Activated CD4-positive, alpha-beta T cell treated with anti-CD3 and anti-CD28 coated beads, Interleukin-2, amount 10 ng/mL, durations not matched to agents 24 days and 14 days (primary cell): ENCODE measurements around the gene DNAJB8. TPM values are rescaled to one million over a fixed set of nuclear protein-coding genes. Genes with fewer than 3 reads are reported as not detected.
A peak's percentile ranks its signal among the peaks of the same experiment; 100 is the strongest.

Experiments used
- DNase-seq: peaks from one replicate; pipeline ENCODE4 v3.0.0; 2022
- H3K27ac Mint-ChIP-seq: one replicate; pipeline ENCODE4 v1.8.0; 2022; ENCODE audit warnings: mild to moderate bottlenecking, mixed read lengths
- H3K27me3 Mint-ChIP-seq: one replicate; pipeline ENCODE4 v1.8.0; 2022; ENCODE audit warnings: mixed read lengths
- H3K36me3 Mint-ChIP-seq: one replicate; pipeline ENCODE4 v1.8.0; 2022; ENCODE audit warnings: low read depth, mild to moderate bottlenecking, mixed read lengths
- H3K4me1 Mint-ChIP-seq: one replicate; pipeline ENCODE4 v1.8.0; 2021; ENCODE audit warnings: mixed read lengths
- H3K4me3 Mint-ChIP-seq: one replicate; pipeline ENCODE4 v1.8.0; 2022; ENCODE audit warnings: mild to moderate bottlenecking, moderate library complexity, mixed read lengths
- H3K9me3 Mint-ChIP-seq: one replicate; pipeline ENCODE4 v1.8.0; 2021; ENCODE audit warnings: mixed read lengths
- intact Hi-C: fragments of 100-400 bp; cut with micrococcal nuclease; formaldehyde crosslinking; loops from one replicate; pipeline ENCODE4 v1.15.1; 2023
- total RNA-seq: library from RNA; stranded (reverse); gene quantifications from 2 replicates; pipeline ENCODE4 v1.2.3, GENCODE V29; 2022

Gene DNAJB8
- total RNA-seq, 1 donor from 2014 or later: not detected

DNA sequence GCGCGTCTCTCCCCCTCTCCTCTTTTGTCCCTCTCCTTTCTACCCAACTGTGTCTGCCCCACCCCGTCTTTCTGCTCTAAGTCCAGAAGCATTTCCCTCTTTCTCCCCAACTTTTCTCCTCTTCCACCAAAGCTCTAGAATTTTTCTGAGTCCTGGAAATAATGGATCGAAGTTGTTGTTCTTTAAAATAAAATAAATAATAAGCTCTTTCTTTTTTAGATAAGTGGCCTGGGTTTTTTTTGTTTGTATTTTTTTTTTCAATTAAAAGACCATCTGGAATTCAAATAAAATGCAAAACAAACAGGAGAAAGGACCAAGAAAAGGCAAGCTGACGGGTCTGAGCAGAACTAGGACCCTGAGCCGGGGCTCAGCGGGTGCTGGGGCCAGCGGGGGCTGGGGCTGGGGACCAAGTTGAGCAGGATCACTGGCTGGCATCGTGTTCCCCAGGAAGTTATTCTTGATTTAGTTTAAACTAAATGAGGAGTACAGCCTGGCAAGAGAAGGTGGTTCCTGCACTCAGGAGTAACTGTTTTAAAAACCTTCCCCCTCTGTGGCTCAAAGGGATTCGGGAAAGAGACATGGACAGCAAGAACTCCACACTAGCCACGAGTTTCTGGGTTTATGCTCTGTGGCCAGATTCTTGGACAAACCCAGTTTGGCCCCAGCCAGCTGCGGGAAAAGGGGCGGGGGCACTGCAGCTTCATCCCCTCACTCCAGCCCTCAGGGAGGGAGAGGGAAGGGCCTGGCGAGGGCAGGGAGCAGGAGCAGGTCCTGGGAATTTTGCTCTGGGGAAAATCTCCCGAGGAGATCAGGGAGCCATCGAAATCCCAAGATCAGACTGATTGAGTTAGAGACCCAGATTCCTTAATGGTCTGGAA, 18.0 kb upstream of the DNAJB8 start:
- Mint-ChIP-seq H3K27me3 (peaks cover 64% of the 10 kb centered on the region), H3K9me3 (no peaks in the 10 kb centered on the region), H3K4me1 (peaks cover 19% of the 10 kb centered on the region), H3K36me3 (no peaks in the 10 kb centered on the region), H3K27ac (no peak overlapping the region), H3K4me3 (no peak overlapping the region)
- intact Hi-C loops: loop anchor here (5.0 kb wide), 1 partner anchor 37 kb away; no protein-coding TSS in a partner anchor
- DNase-seq: no peak

DNA sequence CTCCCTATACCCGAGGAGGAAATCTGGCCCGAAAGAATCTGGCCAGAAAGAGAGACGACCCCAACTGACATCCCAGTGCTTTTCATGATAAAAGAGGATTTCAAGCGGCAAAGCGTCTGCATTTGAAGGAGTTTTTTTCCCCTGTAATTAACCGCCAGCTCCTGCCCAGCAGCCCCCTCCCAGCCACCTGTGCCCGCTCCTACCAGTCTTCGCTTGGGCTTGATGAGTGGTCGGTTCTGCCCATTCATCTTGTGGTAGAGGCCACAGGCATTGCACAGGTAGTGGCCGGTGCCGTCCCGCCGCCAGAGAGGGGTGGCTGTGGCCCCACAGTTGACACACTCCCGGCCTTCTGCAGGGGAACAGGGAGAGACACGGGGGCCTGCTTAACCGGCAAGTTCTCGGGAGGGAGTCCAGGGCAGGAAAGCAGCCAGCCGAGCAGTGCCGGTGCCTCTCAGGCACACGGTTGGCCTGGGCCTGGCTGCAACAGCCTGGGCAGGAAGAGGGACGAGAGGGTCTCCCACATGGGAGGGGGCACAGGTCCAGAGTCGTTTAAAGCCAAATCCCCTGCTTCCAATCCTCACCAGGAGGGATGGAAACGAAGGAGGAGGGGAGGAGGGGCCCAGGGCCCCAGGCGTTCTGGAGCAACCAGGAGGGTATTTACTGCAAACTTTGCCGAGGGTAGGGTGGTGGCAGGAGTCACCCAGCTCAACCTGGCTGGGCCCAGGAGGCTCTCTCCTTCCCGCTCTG, 17.1 kb upstream of the DNAJB8 start:
- intact Hi-C loops: loop anchor here (1.0 kb wide), 1 partner anchor 7 kb away; no protein-coding TSS in a partner anchor
- Mint-ChIP-seq H3K4me3 (no peak overlapping the region), H3K36me3 (no peaks in the 10 kb centered on the region), H3K9me3 (no peaks in the 10 kb centered on the region), H3K4me1 (peaks cover 18% of the 10 kb centered on the region), H3K27ac (no peak overlapping the region), H3K27me3 (peaks cover 65% of the 10 kb centered on the region)
- no peak for DNase-seq

DNA sequence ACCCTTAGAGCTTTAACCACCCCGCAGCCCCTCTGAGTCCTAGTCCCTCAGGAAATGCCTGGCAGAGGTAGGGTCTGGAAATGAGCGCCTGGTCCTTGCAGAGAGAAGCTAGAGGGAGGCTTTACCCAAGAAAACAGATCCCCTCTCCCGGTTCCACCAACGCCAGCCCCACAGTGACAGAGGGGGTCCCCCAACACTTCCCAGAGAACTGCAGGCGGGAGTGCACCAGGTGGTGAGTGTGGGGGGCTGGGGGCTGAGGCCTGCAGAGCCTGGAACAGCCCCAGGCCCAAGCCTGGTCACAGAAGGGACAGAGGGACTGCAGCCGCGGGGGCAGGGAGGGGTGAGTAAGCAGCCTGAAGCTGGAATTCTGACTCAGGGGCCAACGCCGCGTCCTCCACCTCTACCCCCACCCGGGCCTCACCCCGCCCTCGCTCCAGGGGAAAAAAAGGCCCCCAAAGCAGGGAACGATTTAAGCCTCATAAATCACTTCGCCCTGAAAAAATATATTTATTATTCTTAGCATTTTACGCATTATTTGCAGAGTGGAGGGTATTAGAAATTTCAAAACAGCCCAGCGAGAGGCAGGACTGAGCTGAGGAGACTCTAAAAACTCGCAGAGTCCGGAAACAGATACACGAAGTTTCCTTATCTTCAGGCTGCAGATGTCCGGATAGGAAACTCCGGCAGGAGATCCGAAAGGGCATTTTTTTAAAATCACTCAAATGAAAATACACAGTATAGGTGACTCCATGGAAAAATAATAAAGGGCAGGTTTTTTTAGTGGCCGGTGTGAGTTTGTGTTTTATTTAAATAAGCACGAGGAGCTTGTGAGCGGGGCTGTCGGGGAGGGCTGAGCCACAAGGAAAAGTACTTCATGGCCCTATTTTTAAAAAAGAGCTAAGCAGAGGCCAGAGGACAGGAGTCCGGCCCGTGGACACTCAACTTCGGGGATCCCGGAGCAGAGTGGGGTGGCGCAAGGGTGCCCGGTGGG, 16.3 kb upstream of the DNAJB8 start:
- H3K4me1 Mint-ChIP-seq: peaks cover 16% of the 10 kb centered on the region
- peak overlapping the region; percentile 36 for H3K27ac Mint-ChIP-seq
- peaks cover 70% of the 10 kb centered on the region for H3K27me3 Mint-ChIP-seq
- H3K4me3 Mint-ChIP-seq: peak overlapping the region; percentile 28
- H3K9me3 Mint-ChIP-seq: no peaks in the 10 kb centered on the region
- no peak for DNase-seq
- H3K36me3 Mint-ChIP-seq: no peaks in the 10 kb centered on the region
- intact Hi-C loops: loop anchor here (1.0 kb wide), 1 partner anchor 8 kb away; no protein-coding TSS in a partner anchor

DNA sequence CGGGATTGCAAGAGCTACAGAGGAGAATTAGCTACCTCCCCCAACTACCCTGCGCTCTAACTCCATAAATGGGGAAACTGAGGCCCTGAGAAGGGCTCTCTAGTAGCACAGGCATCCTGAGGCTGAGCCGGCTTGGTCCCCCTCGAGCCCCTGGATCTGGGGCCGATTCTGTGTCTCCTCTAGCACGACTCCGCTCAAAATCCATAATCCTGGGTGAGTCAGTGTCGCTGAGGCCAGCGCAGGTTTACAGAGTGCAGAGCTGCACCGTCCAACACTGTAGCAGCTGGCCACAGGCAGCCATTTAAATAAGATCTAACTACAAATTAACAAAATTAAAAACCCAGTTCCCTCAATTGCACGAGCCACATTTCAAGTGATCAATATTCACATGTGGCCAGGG, 15.5 kb upstream of the DNAJB8 start:
- peaks cover 13% of the 10 kb centered on the region for H3K4me1 Mint-ChIP-seq
- no peak overlapping the region for H3K27ac Mint-ChIP-seq
- no peaks in the 10 kb centered on the region for H3K9me3 Mint-ChIP-seq
- no peaks in the 10 kb centered on the region for H3K36me3 Mint-ChIP-seq
- H3K4me3 Mint-ChIP-seq: no peak overlapping the region
- DNase-seq: no peak
- intact Hi-C loops: no loop called here
- peaks cover 70% of the 10 kb centered on the region for H3K27me3 Mint-ChIP-seq

DNA sequence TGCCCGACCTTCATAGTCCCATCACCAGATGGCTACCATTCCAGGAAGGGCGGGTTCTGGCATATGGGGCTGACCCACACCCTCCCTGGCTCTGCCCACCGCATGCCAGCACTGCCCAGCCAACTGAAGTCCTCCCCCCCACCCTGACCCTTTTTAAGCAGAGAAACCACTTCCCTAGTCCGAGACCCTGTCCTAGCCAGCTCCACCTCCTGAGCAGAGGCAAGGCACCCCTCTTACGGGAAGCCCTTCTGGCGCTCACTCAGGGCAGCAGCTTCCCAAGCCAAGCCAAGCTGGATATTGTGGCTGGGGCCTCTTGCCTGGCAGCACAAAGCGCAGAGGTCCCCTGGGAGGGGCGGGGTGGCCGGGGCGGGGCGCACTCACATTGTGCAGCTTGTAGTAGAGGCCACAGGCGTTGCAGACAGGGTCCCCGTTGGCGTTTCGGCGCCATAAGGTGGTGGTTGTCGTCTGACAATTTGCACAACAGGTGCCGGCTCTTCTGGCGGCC, 14.8 kb upstream of the DNAJB8 start:
- intact Hi-C loops: no loop called here
- no peak for DNase-seq
- no peaks in the 10 kb centered on the region for H3K9me3 Mint-ChIP-seq
- peaks cover 12% of the 10 kb centered on the region for H3K4me1 Mint-ChIP-seq
- no peak overlapping the region for H3K27ac Mint-ChIP-seq
- no peaks in the 10 kb centered on the region for H3K36me3 Mint-ChIP-seq
- H3K27me3 Mint-ChIP-seq: peaks cover 64% of the 10 kb centered on the region
- H3K4me3 Mint-ChIP-seq: no peak overlapping the region

DNA sequence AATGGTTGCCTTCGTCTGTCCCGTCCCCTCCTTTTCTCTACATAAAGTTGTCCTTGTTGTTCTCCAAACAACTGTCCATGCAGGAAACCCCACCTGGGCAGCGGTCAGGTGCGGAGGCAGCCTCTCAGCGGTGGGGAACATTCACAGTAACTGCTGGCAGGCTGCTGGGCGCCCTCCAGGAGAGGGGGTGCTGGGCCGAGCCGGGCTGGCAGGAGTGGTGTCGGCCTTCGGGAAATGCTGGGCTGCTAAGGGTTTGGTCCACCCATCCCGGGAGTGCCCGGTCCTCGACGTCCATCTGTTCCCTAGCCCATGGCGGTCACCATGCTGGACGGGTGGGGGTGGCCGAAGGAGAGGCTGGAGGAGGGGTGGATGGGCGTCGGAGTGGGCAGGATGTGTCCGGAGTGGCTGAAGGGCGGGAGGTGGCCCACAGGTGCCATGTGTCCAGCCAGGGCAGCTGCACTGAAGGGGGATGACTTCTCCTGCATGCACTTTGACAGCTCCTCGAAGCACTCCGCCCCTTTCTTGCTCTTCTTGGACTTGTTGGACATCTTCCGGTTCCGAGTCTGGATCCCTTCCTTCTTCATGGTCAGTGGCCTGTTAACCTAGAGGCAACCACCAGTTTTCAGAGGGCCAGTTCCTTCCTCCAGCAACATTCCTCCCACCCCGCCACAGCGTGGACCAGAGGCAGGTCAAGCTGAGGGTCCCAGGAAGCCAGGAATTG, 14.2 kb upstream of the DNAJB8 start:
- Mint-ChIP-seq H3K27me3 (peaks cover 59% of the 10 kb centered on the region), H3K27ac (no peak overlapping the region), H3K4me1 (peaks cover 8% of the 10 kb centered on the region), H3K9me3 (no peaks in the 10 kb centered on the region), H3K4me3 (no peak overlapping the region), H3K36me3 (no peaks in the 10 kb centered on the region)
- intact Hi-C loops: no loop called here
- no peak for DNase-seq

DNA sequence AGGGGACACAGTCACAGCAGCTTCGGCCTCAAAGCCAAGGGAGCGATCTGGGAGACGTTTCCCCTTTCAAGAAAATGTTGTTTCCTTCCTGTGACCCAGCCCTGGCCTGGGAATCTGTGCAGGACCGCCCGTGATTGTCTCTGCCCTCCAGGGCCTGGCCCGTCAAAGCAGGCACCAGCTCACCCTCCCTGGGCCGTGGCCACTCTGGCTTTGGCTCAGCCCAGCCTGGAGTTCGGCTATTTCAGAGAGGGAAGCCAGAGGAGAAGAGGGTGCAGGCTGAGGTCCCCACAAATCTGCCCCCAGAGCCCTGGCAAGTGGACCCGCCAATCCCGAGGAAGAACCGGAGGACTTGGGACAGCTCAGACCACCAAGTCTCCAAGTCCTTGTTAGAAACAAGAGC, 13.6 kb upstream of the DNAJB8 start:
- Mint-ChIP-seq H3K4me3 (no peak overlapping the region), H3K27ac (no peak overlapping the region), H3K36me3 (no peaks in the 10 kb centered on the region), H3K4me1 (peaks cover 8% of the 10 kb centered on the region), H3K9me3 (no peaks in the 10 kb centered on the region), H3K27me3 (peaks cover 53% of the 10 kb centered on the region)
- intact Hi-C loops: no loop called here
- no peak for DNase-seq

DNA sequence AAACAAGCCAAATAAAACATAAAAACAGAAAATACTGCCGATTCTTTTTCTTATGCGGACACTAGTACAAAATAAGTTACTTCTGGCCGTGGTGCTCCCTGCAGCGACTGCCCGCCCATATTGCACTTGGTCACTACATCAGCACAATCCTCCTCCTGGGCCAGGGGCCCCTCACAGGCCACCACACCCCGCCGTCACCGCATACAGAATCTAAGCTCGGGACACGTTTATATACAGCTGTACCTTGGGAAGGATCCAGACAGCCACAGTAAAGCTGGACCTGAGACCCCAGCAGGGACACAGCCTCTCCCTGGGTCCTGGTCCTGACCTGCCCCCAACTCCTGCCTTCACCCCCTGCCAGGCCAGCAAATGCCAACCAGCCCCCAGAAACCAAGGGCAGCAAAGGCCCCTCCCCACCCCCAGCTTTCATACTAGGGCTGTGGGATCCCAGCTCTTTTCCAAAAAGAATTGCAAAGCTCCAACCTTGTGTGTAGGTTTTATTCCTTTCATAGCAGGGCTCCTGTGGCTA, 12.9 kb upstream of the DNAJB8 start:
- peaks cover 49% of the 10 kb centered on the region for H3K27me3 Mint-ChIP-seq
- peaks cover 8% of the 10 kb centered on the region for H3K4me1 Mint-ChIP-seq
- no peak overlapping the region for H3K4me3 Mint-ChIP-seq
- no peak for DNase-seq
- intact Hi-C loops: no loop called here
- H3K9me3 Mint-ChIP-seq: no peaks in the 10 kb centered on the region
- no peak overlapping the region for H3K27ac Mint-ChIP-seq
- no peaks in the 10 kb centered on the region for H3K36me3 Mint-ChIP-seq

DNA sequence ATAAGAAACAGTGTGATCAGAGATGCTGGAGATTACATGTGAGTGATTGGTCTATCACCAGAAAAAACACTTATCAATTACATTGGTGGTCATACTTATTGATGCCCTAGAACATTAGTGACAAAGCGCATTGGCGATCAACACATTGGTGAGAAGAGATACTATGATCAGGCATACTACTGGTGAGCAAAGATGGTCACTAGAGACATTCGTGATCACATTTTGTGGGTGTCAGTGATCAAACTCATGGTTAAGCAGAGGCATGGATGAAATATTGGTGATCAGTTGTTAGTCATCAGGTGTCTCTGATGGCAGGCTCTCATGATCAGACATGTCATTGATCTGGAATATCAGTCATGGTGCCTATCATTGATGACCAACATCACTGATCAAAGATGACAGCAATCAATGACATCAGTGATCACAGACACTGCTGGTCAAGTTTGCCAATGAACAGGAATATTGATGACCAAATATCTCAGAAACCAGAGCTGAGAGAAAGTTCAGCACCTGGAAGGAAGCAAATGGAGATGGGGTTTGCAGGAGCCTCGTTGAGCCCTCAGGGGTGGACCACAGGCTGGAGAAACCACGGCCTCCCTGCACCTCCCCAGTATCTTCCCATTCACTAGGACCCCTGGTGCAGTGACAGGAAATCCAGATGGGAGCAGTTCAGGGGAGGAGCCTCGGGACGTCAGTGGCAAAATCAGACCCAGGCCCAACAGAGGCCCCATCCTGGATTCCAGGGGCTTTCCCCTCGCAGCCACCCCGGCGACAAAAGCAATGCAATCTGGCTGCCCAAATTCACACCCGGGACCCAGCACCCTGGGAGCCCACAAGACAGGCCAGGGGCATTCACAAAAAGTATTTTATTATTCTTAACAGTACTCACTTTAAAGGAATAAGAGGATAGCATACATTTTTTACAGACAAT, 12.2 kb upstream of the DNAJB8 start:
- no peak overlapping the region for H3K27ac Mint-ChIP-seq
- H3K4me3 Mint-ChIP-seq: no peak overlapping the region
- H3K9me3 Mint-ChIP-seq: no peaks in the 10 kb centered on the region
- H3K4me1 Mint-ChIP-seq: peaks cover 7% of the 10 kb centered on the region
- DNase-seq: no peak
- intact Hi-C loops: no loop called here
- peaks cover 46% of the 10 kb centered on the region for H3K27me3 Mint-ChIP-seq
- H3K36me3 Mint-ChIP-seq: no peaks in the 10 kb centered on the region

DNA sequence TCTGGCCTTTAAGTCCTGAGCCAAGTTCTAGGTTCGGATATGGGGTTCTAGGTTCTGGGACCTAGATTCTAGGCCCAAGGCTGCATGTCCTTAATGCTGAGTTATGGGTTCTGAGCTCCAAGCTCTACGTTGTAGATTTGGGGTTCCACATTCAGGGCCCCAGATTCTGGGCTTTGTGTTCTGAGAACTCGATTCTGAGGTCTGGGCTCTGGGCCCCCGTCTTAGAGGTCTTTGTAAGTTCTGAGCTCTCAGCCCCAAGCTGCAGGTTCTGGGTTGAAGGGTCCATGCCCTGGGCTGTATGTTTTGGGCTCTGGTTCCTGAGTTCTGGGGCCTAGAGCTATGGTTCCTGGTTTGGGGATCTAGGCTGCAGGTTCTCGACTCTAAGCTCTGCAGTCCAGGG, 10.0 kb upstream of the DNAJB8 start:
- Mint-ChIP-seq H3K27me3 (peaks cover 28% of the 10 kb centered on the region), H3K4me1 (no peaks in the 10 kb centered on the region), H3K9me3 (no peaks in the 10 kb centered on the region), H3K27ac (no peak overlapping the region), H3K4me3 (no peak overlapping the region), H3K36me3 (no peaks in the 10 kb centered on the region)
- no peak for DNase-seq
- intact Hi-C loops: no loop called here

DNA sequence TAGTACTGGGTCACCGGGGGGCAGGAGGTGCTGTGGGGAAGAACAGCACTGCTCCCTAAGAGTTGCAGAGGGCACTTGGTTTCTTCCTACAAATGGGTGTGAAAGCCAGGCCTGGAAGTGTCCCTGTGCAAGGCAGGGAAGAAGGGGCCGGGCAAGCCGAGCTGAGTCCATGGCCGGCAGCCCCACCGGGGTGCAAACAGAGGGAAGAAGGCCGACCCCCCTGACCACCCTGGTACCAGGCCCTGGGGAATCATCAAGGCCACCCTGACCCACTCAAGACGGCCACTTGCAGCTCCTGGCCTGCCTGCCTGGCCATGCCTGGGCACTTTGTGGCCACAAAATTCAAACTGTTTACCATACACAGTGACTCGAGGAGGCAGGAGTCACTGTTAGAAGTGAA, 8.7 kb upstream of the DNAJB8 start:
- Mint-ChIP-seq H3K4me3 (no peak overlapping the region), H3K36me3 (no peaks in the 10 kb centered on the region), H3K27ac (no peak overlapping the region), H3K27me3 (peaks cover 24% of the 10 kb centered on the region), H3K4me1 (no peaks in the 10 kb centered on the region), H3K9me3 (no peaks in the 10 kb centered on the region)
- intact Hi-C loops: no loop called here
- DNase-seq: no peak

DNA sequence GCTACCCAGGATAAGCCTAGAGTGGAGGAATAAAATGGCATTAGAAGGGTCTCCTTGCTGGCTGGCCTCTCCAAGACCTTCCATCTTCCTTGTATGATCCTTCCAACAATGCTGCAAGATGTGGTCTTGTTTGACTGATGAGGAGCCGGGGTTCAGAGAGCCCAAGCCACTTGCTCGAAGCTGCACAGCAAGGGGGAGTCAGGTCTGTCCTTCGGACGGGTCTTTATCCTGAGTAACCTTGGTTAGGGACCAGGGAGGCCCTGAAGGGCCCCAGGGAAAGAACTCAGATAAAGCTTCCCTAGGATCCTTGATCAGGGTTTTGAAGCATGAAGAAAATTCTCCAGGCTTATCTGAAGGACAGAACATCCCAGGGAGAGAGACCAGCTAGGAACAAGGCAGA, 7.0 kb upstream of the DNAJB8 start:
- Mint-ChIP-seq H3K9me3 (no peaks in the 10 kb centered on the region), H3K4me3 (no peak overlapping the region), H3K27ac (no peak overlapping the region), H3K4me1 (no peaks in the 10 kb centered on the region), H3K27me3 (peaks cover 20% of the 10 kb centered on the region), H3K36me3 (no peaks in the 10 kb centered on the region)
- intact Hi-C loops: no loop called here
- no peak for DNase-seq
